Testis (tissue), 2 donors: ENCODE data around the gene CELF4.

ENCODE experiments used
- CTCF ChIP-seq, 3 experiments: fragments of 450-650 bp in 2 of 3; fragments of 200-600 bp in 1 of 3; sonication (generic) in 1 of 3; IDR thresholded peaks; one replicate each; pipeline ENCODE4 v1.5.1; 2016 to 2019; ENCODE audit warnings: antibody characterized with exemption in 3 of 3, mild to moderate bottlenecking in 2 of 3, moderate library complexity in 1 of 3
- POLR2A ChIP-seq: fragments of 450-650 bp; IDR thresholded peaks from one replicate; pipeline ENCODE4 v1.6.1; 2017; ENCODE audit warnings: antibody characterized with exemption, mild to moderate bottlenecking, moderate library complexity

GRCh38 chr18:37394610-37394965, 171.0 kb downstream of the CELF4 start:
- TF ChIP-seq CTCF (IDR thresholded peaks at IDR 0.05) = no peak
- TF ChIP-seq POLR2A = no peak
